ENCODE measurements around the gene SLC2A9.

SLC2A9 gene

DNA sequence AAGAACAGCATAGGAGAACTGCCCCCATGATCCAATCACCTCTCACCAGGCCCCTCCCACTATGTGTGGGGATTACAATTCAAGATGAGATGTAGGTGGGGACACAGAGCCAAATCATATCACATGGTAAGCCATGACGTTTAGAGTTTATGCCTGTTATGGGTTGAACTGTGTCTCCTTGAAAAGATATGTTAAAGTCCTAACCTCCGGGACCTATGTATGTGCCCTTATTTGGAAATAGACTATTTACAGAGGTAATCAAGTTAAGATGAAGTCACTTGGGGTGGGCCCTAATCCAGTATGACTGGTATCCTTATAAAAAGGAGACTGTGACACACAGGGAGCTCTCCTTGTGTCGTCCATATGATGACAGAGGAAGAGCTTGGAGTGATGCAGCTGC, 25.2 kb upstream of the SLC2A9 start:
- intact Hi-C loops (cut with DNase I), result no loop called here

DNA sequence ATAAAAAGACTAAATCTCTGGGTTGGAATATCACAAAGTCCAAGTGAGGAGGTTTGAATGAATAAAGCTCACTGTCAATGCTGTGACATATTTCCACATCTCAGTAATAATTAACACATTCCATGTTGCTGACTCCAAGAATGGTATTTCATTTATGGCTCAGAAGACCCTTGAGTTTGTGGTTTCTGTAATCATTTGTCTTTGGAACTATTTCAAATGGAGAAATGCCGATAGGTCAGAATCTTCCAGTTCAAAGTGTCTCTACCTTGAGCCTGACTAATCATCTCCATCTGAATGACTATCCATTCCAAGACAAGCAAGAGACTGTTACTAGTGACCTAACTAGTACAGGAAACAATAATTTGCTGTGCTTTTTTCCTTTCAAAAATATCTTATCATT, 24.2 kb upstream of the SLC2A9 start:
- DNase-seq, result no peak
- intact Hi-C loops (cut with DNase I), result no loop called here

More for the DNA sequence above, 25.2 kb upstream of the SLC2A9 start:
- DNase-seq, result no peak

DNA sequence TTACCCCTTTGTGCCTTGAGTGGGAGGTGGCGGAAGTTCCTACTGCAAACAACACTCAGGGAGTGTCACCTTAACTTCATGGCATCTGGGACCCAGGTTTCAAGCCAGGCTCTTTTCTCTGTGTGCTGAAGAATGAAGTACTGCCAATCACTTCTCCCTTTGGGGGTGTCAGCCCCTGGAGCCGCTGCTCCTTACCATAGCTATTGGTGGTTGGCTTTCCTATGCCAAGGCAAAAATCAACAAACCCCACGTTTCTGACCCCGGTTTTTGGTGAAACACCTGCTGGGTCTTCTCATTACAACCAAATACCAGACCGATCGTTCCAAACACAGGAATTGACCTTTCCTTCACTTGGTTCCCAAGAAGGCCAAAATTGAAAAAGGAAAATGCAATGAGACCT, 19.7 kb upstream of the SLC2A9 start:
- no peak for DNase-seq
- intact Hi-C loops (cut with DNase I), result no loop called here

DNA sequence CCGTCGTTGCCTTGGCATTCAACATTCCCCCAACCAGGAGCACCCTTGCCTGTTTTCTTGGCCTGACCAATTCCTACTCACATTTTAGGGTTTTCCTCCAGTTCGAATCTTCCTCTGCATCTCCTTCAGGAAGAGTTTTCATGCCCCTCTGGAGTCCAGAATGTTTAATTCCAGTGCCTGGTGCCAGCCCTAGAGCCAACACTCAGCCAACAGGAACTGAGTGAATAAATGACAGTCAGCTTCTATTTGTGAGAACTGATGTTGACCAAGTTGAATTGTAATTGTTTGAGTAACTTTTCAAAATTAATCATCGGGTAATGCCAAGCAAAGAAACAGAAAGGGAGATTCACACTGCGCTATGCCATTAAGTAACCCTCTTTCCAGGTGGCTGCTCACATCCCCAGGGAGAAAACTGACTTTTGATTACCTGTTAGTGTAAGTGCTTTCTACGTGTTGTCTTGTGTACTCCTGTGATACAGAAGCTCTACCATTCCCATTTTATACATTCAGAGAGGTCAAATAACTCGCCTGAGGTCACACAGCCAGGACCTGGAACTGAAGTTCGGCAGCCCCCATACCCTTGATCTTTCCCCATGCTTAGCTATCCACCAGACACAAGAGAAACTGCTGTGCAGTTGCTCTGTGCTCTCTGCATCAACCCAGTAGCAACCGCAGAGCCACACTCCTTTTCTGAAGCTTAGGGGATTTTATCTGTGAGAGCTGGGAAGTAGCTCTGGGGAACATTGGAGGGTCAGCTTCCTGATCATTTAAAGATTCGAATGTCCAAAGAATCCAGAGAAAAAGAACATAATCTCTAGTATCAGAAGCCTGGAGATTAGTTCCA, 19.0 kb upstream of the SLC2A9 start:
- DNase-seq, result no peak
- intact Hi-C loops (cut with DNase I), result no loop called here

DNA sequence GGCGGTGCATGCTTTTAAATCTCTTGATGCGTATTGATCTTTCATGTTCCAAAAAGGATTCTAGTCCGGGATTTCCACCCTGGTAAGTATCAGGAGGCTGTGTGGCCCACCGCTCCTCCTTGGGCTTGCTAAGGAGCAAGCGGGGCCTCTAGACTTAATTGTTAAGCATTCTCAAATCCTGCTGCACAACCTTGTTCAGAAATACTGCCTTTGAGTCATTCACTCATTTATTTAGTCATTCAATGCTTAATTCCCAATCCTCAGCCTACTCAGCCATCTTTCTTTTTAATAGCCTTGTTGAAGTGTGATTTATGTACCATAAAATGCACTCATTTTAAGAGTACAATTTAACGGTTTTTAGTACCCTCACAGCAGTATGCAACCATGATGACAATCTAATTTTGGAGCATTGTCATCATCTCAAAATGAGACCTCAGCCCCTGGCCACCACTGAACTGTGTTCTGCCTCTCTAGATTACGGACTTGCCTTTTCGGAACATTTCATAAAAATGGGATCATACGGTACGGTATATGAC, 15.6 kb upstream of the SLC2A9 start:
- DNase-seq, result no peak
- intact Hi-C loops (cut with DNase I), result no loop called here

DNA sequence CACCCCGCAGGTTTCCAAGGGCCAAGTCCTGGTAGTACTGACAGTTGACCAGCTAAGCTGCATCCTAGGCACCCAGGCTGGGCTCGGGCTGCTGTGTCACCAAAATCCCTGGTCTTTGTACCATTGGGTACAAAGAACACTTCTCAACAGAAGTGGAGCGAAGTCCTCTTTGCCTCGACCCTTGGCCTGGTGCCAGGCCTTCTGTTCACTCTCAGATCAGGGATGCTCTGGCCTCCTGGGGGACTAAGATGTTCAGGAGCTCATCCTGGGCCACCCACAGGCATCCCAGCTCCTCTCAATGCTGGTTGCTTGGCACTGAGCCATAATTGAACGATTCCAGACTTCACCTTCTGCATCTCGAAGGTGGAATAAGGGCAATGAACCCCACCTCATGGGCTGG, 13.8 kb upstream of the SLC2A9 start:
- DNase-seq, result no peak
- intact Hi-C loops (cut with DNase I), result no loop called here

DNA sequence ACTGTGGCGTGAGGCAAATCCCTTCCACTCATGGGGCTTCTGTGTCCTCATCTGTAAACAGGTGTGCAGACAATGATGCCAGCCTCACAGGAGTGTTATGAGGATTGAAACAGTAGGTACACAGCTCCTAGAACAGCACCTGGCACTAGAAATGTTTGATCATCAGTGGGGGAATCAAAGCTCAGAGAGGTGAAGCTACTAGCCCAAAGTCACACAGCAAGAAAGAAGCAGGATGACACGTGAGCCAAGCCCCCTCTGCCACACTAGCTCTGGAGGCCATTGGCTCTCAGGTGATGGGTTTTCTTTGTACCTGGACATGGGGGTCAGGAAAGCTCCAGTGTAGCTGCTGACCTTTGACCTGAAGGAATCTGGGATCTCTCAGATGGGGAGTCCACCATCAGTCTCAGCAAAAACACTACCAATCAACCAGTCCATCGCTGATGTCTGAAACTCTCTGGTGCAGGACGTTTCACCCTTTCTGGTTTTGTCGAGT, 13.4 kb upstream of the SLC2A9 start:
- intact Hi-C loops (cut with DNase I), result no loop called here
- DNase-seq, result no peak

DNA sequence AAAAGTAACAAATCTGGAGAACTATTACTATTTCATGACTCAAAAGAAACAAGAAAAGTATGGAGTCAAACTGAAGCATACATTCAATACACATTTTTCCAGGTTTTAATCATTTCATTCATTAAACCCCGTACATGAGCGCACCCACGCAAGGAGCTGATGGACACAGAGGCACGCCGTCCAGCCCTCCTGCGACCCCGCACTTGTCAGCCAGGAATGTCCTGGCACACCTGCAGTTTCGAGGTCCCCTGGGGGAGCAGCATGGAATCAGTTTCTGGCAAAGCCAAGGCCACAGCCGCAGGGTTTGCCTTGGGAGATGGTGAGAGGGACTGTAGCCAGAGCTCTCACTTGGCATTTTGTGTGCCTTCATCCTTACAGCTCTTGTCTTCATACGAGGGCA, 12.8 kb upstream of the SLC2A9 start:
- no peak for DNase-seq
- intact Hi-C loops (cut with DNase I), result no loop called here

DNA sequence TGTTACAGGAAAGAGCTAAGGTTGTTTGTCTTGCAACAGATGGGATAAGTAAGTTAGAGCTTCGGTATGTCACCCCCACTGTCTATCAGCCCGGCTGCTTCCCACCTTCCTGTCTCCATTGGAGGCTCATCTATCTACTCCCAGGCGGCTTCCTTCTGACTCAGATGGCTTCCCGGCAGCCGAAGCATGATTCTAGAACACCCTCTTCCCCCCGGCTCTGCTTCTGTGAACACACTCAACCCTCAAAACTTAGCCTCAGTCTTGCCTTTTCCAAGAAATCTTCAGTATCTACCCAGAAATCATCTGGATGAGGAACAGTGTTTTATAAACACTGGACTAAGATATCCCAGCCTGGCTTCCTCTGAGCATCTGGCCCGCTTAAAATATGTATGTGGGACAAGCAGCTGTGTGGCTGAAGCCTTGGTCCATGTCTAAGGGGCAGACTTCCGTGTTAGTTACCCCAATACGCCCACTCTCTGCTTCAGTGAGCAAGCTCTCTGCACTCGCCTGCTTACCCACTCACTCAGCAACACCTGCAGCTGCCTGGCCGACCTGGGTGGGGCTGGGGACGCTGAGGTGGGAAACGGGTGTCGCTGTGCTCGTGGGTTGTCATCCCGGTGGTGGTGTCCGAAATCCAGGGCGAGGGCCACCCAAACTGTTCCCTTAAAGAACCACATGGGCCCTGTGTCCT, 12.0 kb upstream of the SLC2A9 start:
- DNase-seq, result no peak
- intact Hi-C loops (cut with DNase I), result no loop called here

DNA sequence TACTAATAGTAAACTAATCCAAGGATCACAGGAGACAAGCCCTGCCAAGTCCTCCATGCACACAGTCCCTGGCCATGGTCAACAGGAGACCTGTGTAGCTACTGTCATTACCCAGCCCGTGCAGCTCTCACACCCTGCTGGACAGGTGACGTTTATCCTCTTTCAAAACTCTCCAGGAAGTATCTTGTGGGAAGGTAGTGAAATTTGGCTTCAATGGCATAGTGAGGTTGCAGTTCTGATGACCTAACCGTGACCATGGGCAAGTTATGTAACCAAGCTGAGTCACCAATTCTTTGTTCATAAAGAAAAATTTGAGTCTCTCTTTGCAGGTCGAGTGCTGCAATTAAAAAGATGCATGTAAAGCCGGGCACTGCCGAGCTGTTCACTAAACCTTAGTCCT, 11.3 kb upstream of the SLC2A9 start:
- DNase-seq, result no peak
- intact Hi-C loops (cut with DNase I), result no loop called here

DNA sequence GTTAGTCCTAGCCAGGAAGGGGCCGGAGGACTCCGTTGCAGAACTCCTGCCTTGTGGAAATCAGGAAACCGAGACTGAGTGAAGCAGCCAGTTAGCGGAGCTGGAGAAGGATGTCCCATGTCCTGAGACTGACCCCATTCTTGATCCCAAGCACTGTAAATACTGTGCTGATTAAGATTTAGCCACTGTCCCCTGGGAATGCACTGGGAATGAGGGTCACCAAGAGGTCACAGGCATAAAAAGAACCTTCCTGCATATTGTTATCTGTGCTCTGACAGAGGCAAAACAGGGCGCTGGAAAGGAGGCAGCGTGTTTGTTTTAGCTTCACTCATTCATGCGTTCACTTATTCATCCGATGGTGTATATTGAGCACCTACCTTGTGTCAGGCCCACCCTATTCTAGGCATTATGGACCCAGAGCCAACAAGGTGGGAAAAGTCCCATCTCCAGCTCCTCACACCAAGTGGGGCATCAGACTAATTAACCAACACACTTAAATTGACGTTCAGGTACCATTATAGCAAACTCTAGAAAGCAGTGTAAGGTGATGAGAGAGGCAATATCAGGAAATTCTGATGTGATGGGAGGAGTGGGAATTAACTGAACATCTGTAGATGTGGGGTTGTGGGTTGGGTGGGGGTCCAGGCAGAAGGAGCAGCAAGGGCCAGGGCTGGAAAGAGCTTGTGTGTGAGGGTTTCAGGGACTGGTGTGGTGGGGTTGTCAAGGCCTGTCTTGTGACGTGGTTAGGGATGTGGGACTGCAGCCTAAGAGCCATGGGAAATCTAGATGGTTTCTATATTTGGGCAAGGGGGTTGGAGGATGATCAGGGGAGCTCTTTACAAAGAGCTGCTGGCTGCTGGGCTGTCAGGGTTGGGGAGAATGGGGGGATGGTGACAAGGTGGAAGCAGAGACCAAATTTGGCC, 10.6 kb upstream of the SLC2A9 start:
- DNase-seq, result no peak
- intact Hi-C loops (cut with DNase I), result no loop called here

DNA sequence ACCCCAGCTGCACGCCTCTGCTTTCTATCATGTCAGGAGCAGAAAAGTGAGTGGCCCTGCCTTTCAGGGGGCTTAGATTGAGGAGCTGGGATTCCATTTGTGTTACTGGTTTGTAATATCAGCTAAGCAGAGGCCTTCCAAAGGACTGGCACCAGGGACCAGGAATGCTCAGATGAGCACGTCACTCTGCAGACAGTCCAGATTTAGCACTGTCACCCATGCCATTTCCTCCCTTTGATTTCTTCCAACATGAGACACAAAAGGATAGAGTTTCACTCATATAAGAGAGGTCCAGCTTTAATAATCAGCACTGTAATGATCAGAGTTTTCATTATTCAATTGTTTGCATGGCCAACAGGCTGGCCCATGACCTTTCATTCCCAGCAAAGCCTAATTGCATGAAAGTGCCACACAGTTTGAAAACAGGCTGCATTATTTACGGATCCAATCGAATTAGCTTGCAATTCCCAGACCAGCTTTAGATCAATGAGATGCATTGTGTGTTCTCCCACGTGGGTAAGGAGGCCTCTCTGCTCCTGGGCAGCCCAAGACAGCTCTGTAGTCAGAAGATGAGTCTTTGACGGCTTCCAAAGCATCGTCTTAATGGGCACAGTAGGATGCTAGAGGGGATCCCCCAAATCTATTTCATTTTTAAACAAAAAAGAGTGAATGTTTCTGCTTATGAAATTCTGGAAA, 9.8 kb upstream of the SLC2A9 start:
- DNase-seq, result peak in 1 of 10 donors; percentile 28

DNA sequence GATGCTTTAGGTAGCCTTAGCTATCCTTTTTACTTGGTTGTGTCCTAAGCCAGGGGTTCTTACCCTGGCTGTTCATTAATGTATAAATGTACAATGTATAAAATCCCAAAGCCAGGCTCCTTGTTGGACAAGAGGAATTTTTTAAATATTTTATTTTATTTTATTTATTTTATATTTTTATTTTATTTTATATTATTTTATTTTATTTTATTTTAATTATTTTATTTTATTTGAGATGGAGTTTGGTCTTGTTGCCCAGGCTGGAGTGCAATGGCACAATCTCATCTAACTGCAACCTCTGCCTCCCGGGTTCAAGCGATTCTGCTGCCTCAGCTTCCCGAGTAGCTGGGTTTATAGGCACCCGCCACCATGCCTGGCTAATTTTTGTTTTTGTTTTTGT, 8.1 kb upstream of the SLC2A9 start:
- DNase-seq, result no peak
- intact Hi-C loops (cut with DNase I), result no loop called here

More for the DNA sequence above, 9.8 kb upstream of the SLC2A9 start:
- intact Hi-C loops (cut with DNase I), result no loop called here

DNA sequence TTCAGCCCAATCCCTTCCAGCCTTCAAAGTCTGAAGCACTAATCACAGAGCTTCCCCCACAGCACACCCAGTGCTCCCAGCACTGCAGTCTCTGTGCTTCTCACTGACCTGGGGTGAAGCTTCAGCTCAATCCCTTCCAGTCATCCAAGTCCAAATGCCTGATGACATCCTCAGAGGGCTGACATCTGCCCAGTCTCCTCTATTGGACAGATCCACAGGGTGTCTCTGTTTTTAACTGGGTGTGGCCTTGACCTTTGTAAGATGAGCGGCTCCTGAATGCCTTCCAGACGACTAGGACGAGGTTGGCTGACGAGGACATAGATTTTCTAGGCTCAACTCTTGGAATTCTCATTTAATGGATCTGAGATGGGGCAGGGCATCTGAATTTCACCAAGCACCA, 7.6 kb upstream of the SLC2A9 start:
- intact Hi-C loops (cut with DNase I), result no loop called here
- no peak for DNase-seq

DNA sequence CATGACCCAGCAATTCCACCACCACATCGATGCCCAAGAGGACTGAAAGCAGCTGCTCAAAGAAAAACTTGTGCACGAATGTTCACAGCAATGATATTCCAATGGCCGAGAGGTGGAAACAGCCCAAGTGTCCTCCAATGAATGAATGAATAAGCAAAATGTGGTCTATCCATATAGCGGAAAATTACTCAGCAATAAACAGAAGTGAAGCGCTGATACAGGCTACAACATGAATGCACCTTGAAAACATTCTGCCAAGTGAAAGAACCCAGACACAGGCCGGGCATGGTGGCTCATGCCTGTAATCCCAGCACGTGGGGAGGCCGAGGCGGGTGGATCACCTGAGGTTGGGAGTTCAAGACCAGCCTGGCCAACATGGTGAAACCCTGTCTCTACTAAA, 5.2 kb upstream of the SLC2A9 start:
- intact Hi-C loops (cut with DNase I), result no loop called here
- no peak for DNase-seq

DNA sequence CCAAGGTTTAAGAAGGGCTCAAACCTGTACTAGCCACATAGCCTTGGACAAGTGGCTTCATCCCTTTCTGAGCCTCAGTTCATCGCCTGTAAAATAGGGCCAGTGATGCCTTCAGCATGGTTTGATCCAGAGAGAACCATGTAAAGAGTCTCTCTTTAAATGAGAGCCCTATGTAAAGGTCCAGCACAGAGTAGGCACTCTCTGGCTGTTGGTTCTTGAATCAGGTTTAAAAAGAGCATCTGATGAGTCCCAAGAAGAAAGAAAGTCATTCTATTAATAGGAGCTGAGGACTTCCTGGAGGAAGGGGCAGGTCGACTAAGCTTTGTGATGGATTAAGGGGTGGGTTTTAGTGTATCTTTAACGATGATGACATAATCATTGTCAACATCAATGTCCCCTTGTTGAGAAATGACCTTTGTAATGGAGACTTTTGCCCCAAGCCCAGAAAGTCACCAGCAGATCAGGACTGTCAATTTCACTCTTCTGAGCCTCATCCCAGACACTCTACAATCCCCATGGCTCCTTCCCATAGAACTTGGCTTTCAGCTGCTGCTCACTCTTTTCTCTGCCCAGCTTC, 4.0 kb upstream of the SLC2A9 start:
- DNase-seq, result no peak
- intact Hi-C loops (cut with DNase I), result no loop called here

DNA sequence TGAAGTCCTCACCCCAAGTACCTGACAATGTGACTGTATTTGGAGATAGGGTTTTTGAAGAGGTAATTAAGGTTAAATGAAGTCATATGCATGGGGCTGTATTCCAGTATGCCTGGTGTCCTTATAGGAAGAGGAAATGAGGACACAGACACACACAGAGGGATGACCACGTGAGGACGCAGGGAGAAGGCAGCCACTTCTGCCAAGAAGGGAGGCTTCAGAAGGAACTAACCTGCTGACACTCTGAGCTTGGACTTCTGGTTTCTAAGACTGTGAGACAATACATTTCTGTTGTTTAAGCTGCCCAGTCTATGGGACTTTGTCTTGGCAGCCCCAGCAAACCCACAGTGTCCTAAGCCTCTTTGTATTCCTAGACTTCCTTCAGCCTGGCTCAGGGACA, 3.0 kb upstream of the SLC2A9 start:
- intact Hi-C loops (cut with DNase I), result no loop called here
- DNase-seq, result no peak

DNA sequence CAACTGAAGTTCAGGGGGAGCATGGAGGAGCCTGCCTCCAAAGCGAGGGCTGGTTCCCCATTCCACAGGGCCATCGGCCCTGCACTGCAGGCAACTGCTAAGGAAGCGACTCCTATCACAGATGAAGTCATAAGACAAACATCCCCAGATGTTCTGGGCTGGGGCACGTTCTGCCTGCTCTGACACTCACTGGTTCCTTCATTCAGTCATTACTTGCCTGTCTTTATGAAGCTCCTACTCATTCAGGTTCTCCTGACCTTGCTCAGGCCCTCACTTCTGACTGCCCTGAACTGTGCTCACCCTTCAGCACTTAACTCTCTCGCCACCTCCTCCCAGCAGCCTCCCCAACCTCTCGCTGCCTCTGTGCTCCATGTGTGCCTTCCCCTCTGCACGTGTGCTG, 2.5 kb upstream of the SLC2A9 start:
- no peak for DNase-seq
- intact Hi-C loops (cut with DNase I), result no loop called here

DNA sequence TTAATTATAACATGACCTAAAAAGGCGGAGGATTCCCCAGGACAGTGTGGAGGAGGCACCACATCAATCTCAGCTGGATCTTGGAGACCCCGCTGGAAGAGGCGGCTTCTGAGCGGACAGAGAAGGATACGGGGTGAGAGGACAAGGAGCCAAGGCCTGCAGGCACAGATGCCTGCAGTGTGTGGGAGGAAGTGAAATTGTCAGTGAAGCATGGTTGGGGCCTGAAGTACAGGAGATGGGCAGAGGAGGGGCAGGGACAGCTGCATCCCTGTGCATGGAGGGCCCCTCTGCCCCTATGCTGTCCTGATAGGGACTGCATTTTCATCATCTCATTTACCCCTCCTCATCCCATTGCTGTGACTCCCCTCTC, 1.7 kb upstream of the SLC2A9 start:
- intact Hi-C loops (cut with DNase I), result no loop called here
- DNase-seq, result no peak
